Raji (cell line): ENCODE data around the gene CCDC7.

Source experiments
- POLR2A ChIP-seq: IDR thresholded peaks from 2 replicates; pipeline ENCODE4 v1.6.1; 2011; ENCODE audit warnings: low read depth, low read length, control low read depth; ENCODE audit not compliant: insufficient read depth

The CCDC7 gene

DNA sequence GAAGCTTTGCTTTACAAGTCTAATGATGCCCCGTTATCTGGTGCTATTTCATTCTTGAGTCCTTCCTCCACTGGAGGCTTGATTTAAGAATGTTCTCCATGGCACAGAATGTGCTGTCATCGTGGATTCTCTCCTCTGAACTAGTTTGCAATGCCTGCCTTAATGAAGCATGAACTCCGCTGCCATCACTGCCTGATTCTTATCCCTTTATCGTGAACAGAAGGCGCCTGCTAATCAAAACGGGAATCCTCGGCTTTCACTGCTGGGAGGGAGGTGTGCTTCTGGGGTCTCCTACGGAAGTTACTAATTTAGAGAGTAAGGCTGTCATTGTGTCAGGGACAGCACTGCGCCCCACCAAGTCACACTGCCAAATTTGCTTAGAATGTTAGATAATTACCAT lies 455.9 kb downstream of the CCDC7 start:
- no peak for TF ChIP-seq POLR2A

DNA sequence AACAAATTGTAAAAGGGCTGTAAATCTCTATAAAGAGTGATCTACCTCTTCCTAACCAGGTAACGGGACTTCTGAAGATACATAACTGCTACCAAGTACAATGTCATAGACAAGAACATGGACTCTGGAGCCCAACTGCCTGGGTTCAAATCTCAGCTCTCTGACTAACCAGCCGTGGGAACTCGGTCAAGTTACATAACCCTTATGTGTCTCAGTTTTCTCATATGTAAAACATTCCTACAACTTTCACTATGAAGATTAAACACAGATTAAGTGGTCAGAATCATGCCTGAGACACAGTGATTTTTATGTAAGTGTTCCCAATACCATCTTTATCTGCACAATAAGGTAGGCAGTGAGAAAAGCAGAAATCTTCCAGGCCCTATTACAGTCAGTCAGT lies 459.5 kb downstream of the CCDC7 start:
- no peak for TF ChIP-seq POLR2A

DNA sequence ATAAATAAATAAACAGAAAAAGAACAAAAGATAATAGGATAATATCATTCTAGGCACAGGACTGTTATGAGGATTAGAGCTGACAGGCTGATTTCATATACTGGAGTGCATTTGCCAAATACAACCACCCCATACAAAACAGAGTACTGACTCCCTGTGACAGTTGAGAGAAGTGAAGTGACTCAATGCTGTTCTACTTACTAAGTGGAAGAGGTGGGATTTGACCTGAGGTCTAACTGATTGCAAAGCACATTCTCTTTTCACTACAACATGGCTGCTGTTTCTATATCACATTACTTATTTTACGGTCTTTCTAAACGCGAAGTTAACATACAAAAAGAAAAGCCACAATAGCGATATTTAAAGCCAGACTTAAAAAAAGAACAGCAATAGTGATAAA lies 460.7 kb downstream of the CCDC7 start:
- no peak for TF ChIP-seq POLR2A

DNA sequence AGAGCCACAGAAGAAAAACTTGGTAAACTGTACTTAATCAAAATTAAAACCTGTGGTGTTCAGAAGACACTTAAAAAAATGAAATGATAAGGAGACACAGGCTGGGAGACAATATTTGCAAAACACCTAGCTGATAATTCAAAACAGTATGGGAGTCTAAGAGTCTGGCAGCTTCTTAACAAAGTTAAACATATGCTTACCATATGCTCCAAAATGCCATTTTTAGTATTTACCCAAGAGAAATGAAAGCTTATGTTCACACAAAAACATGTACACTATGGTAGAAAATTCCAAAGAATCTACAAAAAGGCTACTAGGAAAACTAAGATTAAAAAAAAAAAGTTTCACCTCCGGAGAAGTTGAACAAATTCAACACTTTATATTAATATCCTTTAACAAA lies 463.5 kb downstream of the CCDC7 start:
- TF ChIP-seq POLR2A: no peak

DNA sequence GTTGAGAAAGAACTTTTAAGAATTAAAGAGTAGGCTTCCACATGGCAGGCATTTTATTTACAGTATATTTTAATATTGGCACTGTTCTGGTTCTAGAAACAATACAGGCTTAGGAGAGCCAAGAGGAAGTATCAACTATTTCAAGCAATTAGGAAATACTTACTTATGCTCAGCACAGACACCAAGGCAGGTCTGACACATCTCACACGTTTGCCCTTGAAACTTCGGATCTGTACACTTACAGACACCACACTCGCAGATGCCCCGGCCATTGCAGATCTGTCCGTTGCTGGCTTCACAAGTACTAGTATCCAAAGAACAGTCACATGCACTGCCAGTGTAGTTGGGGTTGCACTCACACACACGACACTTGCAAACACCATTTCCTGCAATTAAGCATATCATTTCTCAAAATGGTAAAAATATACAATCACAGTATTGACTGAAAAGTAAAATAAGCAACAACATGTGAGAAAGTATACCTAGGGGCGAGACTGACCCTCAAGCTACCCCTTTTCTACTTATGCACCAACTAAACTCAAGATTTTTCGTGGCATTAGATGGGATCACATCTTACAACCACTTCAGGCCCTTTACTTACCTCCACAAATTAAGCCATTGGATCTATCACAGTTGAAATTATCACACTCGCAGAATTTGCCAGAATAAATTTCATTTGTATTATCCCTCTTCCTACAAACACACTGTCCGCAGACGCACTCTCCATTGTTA lies 465.5 kb downstream of the CCDC7 start:
- no peak for TF ChIP-seq POLR2A

DNA sequence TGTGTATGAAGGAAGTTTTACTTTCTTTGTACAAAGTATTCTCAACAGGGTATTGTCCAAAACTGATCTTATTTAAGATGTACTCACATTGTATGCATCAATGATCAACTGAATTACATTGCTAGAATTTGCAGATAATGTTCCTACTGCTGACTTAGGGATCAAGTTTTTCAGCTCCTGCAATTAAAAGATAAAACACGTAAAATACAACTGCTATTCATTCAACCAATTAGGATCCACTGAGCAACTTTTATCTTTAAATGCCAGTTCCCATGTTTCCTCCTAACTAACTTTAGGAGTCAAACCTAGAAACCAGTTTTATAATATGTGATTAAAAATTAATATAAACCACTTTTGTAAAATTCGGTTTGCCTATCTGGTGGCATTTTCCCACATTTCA lies 476.2 kb downstream of the CCDC7 start:
- TF ChIP-seq POLR2A: no peak

DNA sequence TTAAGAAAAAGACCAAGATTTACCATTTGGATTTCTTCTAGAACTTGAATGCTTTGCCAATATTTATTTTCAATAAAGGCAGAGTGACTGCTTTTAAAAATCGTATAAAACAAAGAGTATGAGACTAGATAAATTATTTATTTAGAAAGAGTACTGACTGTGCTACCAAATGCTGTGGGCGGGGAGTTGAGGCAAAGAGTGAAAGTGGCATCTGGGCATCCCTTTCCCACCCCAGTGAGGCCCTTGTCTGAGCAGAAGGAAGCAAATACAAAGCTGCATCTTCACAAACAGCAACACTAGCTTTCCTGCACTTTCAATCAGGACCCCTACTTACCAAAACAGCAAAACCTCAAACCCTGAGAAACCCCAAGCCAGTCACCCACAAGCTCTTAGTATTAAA lies 477.2 kb downstream of the CCDC7 start:
- TF ChIP-seq POLR2A: no peak

DNA sequence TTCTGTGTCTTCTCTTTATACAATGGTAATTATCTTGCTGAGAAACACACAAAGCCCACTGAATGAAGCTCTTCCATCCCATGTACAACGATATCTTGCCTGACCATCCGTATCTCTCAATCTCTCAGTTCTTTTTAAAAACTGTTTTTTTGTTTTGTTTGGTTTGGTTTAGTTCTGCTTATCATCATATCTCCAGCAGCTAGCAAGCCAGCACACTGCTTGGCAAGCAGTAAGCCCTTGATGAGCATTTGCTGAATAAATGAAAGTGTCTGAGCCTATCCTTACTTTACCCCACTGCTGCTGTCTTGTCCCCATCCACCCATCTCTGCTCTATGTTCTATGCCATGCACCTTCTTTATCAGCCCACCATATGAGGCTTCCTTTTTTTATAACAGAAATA lies 477.9 kb downstream of the CCDC7 start:
- TF ChIP-seq POLR2A: no peak
